ACC112 (cell line): Measurements from ENCODE around the gene C14orf132.

Experiments used
- H2AFZ ChIP-seq: fragments of 200-600 bp; sonication (generic); one replicate; pipeline ENCODE4 v1.6.0; 2017; ENCODE audit warnings: antibody characterized with exemption, low read length; ENCODE audit not compliant: unreplicated experiment
- H3K27ac ChIP-seq: fragments of 200-600 bp; sonication (generic); 2 replicates; pipeline ENCODE4 v1.5.1; 2014; ENCODE audit warnings: low read depth, mild to moderate bottlenecking, antibody characterized with exemption, low read length, moderate library complexity
- H3K27me3 ChIP-seq: fragments of 200-600 bp; sonication (generic); 2 replicates; pipeline ENCODE4 v1.6.1; 2014; ENCODE audit warnings: mild to moderate bottlenecking, antibody characterized with exemption, low read length, moderate library complexity, mixed read lengths; ENCODE audit not compliant: insufficient read depth
- H3K36me3 ChIP-seq: fragments of 200-600 bp; sonication (generic); 2 replicates; pipeline ENCODE4 v1.6.1; 2016; ENCODE audit warnings: mild to moderate bottlenecking, antibody characterized with exemption, low read length, moderate library complexity, mixed read lengths; ENCODE audit not compliant: insufficient read depth
- H3K4me1 ChIP-seq: fragments of 200-600 bp; sonication (generic); one replicate; pipeline ENCODE4 v1.6.1; 2016; ENCODE audit warnings: low read length, mixed read lengths; ENCODE audit not compliant: insufficient read depth, unreplicated experiment, control insufficient read depth
- H3K4me3 ChIP-seq: fragments of 200-600 bp; sonication (generic); 2 replicates; pipeline ENCODE4 v1.5.1; 2014; ENCODE audit warnings: mild to moderate bottlenecking, low read depth, low read length
- H3K79me2 ChIP-seq: fragments of 200-600 bp; sonication (generic); one replicate; pipeline ENCODE4 v1.6.0; 2016; ENCODE audit warnings: low read length; ENCODE audit not compliant: control insufficient read depth, unreplicated experiment, insufficient read depth

C14orf132 gene

GRCh38 chr14:96060186-96060933 is 21.2 kb downstream of the C14orf132 start:
- Histone ChIP-seq H3K27ac (no peak overlapping the region), H3K4me1 (peaks cover under 1% of the 10 kb centered on the region), H3K79me2 (no peaks in the 10 kb centered on the region), H3K36me3 (no peaks in the 10 kb centered on the region), H3K27me3 (no peaks in the 10 kb centered on the region), H2AFZ (no peak overlapping the region), H3K4me3 (no peak overlapping the region)

DNA sequence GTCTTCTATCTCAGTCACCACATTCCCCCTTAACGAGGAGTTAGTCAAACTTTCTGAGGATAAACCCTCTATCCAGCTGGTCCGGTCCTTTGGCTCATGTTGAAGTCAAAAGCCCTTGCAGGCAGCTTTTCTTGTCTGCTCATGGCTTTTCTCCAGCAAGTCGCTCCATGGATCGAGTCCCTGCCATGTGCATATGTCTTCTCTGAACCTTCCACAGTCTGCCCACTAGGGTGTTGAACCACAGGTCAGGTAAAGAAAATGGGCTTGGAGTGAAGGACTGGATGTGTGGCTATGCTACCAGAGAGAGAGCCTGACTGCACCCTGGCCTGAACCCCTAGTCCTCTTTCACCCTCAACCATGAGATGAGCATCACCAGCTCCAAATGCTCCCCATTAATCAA is 22.8 kb downstream of the C14orf132 start:
- Histone ChIP-seq H2AFZ (no peak overlapping the region), H3K4me3 (no peak overlapping the region), H3K36me3 (no peaks in the 10 kb centered on the region), H3K4me1 (no peaks in the 10 kb centered on the region), H3K79me2 (no peaks in the 10 kb centered on the region), H3K27me3 (no peaks in the 10 kb centered on the region), H3K27ac (no peak overlapping the region)

DNA sequence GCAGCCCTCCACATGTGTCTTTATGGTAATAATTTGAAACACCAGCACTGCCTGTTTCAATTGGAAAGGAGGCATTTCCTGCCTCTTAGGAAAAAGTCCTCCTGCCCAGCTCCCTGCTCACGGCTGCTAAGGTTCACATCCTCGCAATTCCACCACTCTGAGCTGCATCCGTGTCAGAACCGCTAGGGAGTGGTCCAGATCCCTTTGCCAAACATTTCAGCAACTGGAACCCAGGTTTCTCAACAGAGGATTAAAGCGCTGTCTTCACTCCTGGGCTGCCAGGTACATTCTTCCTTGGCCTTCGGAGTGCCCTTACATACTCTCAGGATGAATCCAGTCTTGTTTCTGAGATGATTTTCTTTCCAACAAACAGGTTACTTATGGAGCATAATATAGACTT is 23.3 kb downstream of the C14orf132 start:
- H2AFZ ChIP-seq, result no peak overlapping the region
- no peaks in the 10 kb centered on the region for H3K36me3 ChIP-seq
- H3K4me1 ChIP-seq, result no peaks in the 10 kb centered on the region
- no peaks in the 10 kb centered on the region for H3K27me3 ChIP-seq
- no peaks in the 10 kb centered on the region for H3K79me2 ChIP-seq
- H3K4me3 ChIP-seq, result no peak overlapping the region
- H3K27ac ChIP-seq, result no peak overlapping the region

DNA sequence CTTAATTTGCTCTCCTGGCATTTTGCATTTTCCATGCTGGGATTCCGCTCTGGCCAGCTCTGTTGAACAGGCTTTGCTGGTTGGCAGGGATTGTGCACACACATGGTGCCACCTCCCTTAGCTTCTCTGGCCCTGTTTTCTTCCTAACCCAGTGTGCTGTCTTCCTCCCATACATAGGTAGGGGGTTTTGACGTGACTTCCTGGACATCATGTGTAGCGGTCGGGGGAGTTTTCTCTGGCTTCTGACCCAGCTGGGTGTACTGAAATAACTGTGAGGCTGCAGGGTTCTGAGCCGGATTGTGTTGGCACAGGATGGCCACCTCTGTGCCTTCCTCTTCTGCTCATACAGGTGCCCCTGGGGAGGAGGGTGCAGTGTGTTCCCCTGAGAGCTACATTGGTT is 25.7 kb downstream of the C14orf132 start:
- Histone ChIP-seq H3K79me2 (no peaks in the 10 kb centered on the region), H3K4me1 (no peaks in the 10 kb centered on the region), H3K36me3 (no peaks in the 10 kb centered on the region), H3K4me3 (no peak overlapping the region), H3K27me3 (no peaks in the 10 kb centered on the region), H2AFZ (no peak overlapping the region), H3K27ac (no peak overlapping the region)

GRCh38 chr14:96065661-96066459 is 26.7 kb downstream of the C14orf132 start:
- H3K79me2 ChIP-seq, result no peaks in the 10 kb centered on the region
- no peak overlapping the region for H2AFZ ChIP-seq
- no peaks in the 10 kb centered on the region for H3K36me3 ChIP-seq
- no peaks in the 10 kb centered on the region for H3K4me1 ChIP-seq
- H3K27ac ChIP-seq, result no peak overlapping the region
- no peak overlapping the region for H3K4me3 ChIP-seq
- no peaks in the 10 kb centered on the region for H3K27me3 ChIP-seq

DNA sequence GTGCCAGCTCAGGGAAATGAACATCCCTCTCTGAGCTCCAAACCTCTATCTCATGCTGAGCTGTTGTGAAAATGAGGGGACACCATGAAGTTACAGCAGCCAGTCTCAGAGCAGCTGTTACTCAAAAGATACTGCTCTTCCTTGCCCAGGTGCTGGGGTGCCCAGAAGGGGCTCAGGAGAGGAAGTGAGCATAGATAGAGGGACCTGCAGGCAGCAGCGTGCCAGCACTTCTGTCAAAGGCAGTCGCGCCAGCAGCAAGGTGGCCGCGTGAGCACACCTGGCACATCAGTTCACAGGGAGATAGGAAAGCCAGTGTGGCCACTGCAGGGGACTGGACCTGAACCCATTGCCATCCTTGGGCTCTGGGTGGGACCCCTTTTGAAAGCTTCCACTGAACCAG is 27.8 kb downstream of the C14orf132 start:
- no peaks in the 10 kb centered on the region for H3K4me1 ChIP-seq
- H3K27me3 ChIP-seq, result no peaks in the 10 kb centered on the region
- no peaks in the 10 kb centered on the region for H3K36me3 ChIP-seq
- H3K79me2 ChIP-seq, result no peaks in the 10 kb centered on the region
- no peak overlapping the region for H2AFZ ChIP-seq
- no peak overlapping the region for H3K27ac ChIP-seq
- H3K4me3 ChIP-seq, result no peak overlapping the region

DNA sequence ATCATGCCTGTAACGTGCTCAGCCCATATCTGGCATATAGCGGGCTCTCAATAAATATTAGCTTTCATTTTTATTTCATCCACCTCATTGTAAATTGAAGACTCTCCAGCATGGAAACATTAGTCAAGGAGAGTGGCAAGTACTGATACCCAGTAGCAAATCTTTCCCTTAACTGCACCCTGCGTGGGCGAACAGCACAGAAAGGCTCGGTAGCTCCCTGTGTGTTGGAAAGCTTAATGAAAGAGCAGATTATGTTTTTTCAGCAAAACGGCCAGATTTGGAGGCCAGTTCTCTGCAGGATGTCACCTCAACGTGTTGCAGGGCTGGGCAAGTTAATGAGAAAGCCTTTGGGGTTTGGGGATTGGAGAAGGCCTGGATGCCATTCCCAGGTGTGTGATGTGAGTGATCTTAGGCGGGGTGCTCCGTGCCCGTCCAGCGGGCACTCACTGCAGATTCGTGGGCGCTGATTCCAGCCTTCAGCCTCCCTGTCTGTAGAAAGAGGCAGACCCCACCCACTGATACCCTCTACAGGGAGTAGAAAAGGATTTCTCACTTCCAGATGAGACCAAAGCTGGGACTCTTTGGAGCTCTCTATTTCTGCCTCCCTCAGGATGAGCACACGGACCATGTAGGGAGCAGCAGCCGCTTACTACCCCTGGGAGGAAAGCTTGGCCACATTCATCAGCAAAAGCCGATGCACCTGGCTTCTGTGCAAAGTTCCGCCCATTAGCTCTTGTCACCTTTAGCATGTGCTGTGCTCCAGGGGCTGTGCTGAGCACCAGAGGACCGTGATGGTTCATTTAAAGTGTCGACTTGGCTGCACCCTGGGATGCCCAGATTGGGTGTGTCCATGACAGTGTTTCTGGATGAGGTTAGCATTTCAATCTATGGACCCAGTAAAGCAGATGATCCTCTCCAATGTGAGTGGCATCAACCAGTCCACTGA is 29.1 kb downstream of the C14orf132 start:
- no peaks in the 10 kb centered on the region for H3K36me3 ChIP-seq
- H3K4me3 ChIP-seq, result no peak overlapping the region
- no peaks in the 10 kb centered on the region for H3K79me2 ChIP-seq
- no peaks in the 10 kb centered on the region for H3K27me3 ChIP-seq
- H3K4me1 ChIP-seq, result no peaks in the 10 kb centered on the region
- H2AFZ ChIP-seq, result no peak overlapping the region
- H3K27ac ChIP-seq, result no peak overlapping the region

DNA sequence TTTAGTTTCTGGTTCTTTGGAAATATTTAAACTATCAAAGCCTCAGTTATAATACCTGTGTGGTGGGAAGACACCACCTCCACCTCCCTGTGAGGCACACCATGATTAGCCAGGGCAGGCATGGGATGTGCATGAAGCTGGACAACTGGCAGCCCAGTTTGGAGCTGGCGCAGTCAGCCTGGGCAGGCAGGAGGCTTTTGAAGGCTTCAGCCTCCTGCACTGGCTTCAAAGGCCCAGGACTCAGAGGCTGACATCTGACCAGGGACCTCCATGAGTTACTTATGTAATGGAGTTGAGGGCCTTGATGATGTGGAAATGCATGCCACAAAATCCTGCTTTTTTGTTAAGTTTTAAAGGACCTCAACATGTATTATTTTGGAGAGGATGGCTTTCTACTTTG is 30.3 kb downstream of the C14orf132 start:
- Histone ChIP-seq H3K36me3 (no peaks in the 10 kb centered on the region), H2AFZ (no peak overlapping the region), H3K27ac (no peak overlapping the region), H3K27me3 (no peaks in the 10 kb centered on the region), H3K4me1 (no peaks in the 10 kb centered on the region), H3K4me3 (no peak overlapping the region), H3K79me2 (no peaks in the 10 kb centered on the region)

- no peaks in the 10 kb centered on the region for H3K79me2 ChIP-seq
- H3K27ac ChIP-seq, result no peak overlapping the region
- no peaks in the 10 kb centered on the region for H3K36me3 ChIP-seq
- H2AFZ ChIP-seq, result no peak overlapping the region
- H3K4me1 ChIP-seq, result no peaks in the 10 kb centered on the region
- no peak overlapping the region for H3K4me3 ChIP-seq
- H3K27me3 ChIP-seq, result no peaks in the 10 kb centered on the region
Observed at GRCh38 chr14:96071561-96071960, 32.4 kb downstream of the C14orf132 start.

- Histone ChIP-seq H3K27ac (no peak overlapping the region), H3K27me3 (no peaks in the 10 kb centered on the region), H3K4me1 (no peaks in the 10 kb centered on the region), H3K4me3 (no peak overlapping the region), H3K36me3 (no peaks in the 10 kb centered on the region), H3K79me2 (peaks cover 3% of the 10 kb centered on the region), H2AFZ (no peak overlapping the region)
Observed at GRCh38 chr14:96072076-96072475, 32.9 kb downstream of the C14orf132 start.
